NCI-H1105 treated with DMSO at 0.1 percent for 48 hours (cell line): ENCODE measurements around the gene NONO.
"Not testable (repeated sequence)": the region's sequence is repeated elsewhere in the genome, so short reads cannot be mapped to it uniquely, and the experiment has no call there.

Experiments
- DNase-seq: peaks from one replicate; lab custom pipeline; 2025; lab: John Stamatoyannopoulos, UW

NONO gene

DNA sequence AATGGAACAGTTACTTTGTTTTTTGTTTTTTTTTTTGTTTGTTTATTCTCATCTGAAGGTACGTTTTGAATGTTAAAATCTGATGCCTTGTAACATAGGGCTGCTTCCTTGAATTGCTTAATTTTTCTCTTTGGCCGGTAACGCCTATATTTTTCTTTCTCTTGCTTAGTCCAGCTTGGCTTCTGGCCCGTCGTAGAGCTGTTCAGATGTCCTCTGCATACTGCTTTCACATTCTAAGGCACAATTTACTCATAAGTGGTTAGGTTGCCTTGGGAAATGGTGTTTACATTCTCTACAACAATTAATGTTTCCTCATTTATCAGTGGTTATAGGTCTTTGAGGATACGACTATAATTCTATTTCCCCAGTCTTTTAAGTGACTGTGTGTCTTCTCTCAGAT, 7.9 kb downstream of the NONO start:
- no peak for DNase-seq

DNA sequence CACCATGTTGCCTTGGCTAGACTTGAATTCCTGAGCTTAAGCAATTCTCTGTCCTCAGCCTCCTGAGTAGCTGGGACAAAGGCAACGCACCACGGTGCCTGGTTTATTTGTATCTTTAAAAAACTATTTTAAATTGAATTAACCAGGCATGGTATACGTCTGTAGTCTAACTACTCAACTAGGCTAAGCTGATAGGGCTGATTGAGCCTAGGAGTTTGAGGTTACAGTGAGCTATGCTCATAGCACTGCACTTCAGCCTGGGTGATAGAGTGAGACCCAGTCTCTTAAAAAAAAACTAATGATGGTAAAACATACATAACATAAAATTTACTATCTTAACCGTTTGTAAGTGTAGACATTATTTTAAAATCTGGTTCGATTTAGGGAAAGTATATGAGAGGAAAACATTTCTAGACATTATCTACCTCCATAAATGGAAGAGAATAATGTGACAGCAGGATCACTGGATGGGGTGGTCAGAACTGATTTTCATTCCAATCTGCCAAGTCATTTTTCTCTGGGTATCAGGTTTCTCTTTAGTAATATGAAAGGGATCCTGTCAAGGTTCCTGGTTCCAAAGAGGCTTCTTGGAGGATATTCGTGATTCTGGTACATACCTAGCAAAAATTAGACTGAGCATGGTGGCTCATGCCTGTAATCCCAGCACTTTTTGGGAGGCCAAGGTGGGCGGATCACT, 9.4 kb downstream of the NONO start:
- no peak for DNase-seq

DNA sequence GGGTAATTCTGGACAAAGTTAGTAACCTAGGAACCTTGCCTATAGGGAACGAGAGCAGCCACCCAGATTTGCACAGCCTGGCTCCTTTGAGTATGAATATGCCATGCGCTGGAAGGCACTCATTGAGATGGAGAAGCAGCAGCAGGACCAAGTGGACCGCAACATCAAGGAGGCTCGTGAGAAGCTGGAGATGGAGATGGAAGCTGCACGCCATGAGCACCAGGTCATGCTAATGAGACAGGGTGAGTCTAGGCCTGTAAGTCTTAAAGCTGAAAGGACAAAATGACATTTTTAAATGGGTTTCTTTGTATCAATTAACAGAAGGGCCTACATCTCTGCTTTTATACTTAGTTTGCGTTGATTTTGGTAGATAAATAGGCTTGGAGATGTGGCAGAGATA, 13.4 kb downstream of the NONO start:
- no peak for DNase-seq

- DNase-seq = no peak
Measured at GRCh38 chrX:71298119-71298518, 14.7 kb downstream of the NONO start.

GRCh38 chrX:71300064-71300463, 16.6 kb downstream of the NONO start:
- DNase-seq = not testable (repeated sequence)

DNA sequence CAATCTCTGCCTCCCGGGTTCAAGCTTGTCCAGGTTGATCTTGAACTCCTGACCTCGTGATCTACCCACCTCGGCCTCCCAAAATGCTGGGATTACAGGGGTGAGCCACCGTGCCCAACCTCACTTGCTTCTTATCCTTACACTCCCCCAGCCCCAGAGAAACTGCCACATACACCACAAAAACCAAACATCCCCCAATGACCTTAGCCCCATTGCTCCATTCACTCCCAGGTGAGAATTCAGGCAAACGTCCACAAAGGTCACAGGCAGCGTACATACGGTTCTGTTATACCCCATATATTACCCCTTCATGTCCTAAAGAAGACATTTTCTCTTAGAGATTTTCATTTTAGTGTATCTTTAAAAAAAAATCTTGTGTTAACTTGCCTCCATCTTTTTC, 17.1 kb downstream of the NONO start:
- DNase-seq = not testable (repeated sequence)

- DNase-seq = peak; percentile 9
Measured at GRCh38 chrX:71301195-71301924, 17.9 kb downstream of the NONO start, which contains the start of gene ITGB1BP2. Gene ITGB1BP2, plus strand, starts transcription at chrX:71301750. Its CDS starts 57 bp downstream, at chrX:71301807.

DNA sequence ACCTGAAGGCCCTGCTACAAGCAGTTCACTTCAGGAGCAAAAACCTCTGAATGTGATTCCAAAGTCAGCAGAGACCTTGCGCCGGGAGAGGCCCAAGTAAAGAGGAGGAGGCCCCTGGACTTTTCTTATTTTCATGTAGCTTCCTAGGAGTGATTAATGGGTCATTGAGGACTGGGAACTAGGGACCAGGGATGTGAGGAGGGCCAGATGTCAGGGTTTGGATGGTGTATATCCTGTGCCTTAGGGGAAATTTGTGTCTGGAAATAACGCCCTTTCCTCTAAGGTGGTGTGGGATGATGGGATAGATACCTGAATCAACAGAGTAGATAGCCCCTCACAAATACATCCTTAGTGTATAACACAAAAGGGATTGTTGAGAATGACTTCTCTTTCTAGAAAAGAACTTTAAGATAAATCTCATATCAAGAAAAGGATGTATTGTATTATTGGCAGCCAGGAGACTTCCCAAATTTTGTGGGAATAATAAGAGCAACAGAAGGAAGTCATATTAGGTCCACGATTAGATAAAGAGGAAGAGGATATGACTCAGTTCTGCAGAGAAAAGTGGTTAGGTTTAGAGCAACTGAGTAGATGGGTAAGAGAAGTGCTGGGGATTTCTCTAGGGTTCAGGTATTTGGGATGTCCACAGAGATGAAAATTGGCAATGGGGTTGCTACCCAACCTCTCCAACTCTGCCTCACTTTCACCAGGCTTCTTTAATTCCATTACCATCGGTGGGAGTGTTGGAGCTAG, 19.2 kb downstream of the NONO start:
- no peak for DNase-seq

- DNase-seq = no peak
Measured at GRCh38 chrX:71304561-71304960, 21.1 kb downstream of the NONO start.

- DNase-seq = no peak
Measured at GRCh38 chrX:71315917-71316316, 32.5 kb downstream of the NONO start.

- not testable (repeated sequence) for DNase-seq
Measured at GRCh38 chrX:71316959-71317358, 33.5 kb downstream of the NONO start.

DNA sequence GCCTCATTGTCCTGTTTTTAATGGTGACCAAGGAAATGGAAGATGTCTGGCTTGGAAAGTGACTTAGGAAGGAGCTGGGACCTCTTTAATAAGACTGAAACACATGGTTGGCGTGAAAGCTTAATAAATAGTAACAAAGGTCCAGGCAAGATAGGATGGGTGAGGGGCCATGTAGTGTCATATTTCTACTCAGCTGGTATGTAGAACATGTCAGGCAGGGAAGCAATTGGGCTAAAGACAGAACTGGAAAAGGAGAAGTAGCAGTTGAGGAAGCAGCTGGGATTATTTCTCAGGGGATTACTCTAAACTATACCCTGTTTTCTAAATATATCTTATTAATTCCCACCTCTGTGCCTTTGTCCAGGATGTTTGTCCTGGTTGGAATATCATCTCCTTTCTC, 36.7 kb downstream of the NONO start:
- no peak for DNase-seq

DNA sequence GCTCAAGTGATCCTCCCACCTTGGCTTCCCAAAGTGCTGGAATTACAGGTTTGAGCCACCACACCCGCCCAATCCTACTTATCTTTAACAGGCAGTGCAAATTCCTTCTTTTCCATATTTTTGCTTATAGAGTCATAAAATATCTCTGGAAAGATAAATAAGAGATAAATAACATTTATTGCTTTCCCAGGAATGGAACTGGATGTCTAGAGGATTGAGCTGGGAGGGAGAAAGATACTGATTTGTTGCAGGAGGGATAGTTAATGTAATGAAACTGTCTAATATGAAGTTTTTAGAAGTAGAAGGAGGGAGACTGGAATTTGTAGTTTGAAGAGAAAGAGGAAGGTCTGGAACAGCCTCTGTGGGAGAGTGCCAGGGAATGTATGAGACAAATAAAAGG, 38.3 kb downstream of the NONO start:
- no peak for DNase-seq

DNA sequence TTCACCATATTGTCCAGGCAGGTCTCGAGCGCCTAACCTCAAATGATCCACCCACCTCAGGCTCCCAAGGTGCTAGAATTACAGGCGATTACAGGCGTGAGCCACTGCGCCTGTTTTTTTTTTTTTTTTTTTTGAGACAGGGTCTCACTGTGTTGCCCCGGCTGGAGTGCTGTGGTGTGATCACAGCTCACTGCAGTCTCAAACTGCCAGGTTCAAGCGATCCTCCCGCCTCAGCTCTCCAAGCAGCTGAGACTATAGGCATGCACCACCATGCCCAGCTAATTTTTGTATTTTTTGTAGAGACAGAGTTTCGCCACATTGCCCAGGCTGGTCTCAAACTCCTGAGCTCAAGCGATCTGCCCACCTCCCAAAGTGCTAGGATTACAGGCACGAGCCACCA, 41.0 kb downstream of the NONO start:
- not testable (repeated sequence) for DNase-seq

DNA sequence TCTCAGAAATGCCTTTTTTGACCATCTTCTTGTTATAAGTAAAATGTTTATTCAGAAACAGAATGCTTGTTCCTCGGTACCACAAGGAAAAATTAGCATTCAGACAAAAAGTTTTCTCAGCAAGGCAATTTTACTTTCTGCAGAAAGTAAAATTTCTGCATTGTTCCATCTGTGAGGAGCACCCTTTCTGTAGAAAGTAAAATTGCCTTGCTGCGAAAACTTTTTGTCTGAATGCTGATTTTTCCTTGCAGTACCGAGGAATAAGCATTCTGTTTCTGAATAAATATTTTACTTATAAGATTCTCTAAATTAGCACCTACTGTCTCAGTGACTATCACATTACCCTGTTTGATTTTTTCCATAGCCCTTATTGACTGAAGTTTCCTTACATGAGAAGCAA, 43.0 kb downstream of the NONO start:
- DNase-seq = no peak

DNA sequence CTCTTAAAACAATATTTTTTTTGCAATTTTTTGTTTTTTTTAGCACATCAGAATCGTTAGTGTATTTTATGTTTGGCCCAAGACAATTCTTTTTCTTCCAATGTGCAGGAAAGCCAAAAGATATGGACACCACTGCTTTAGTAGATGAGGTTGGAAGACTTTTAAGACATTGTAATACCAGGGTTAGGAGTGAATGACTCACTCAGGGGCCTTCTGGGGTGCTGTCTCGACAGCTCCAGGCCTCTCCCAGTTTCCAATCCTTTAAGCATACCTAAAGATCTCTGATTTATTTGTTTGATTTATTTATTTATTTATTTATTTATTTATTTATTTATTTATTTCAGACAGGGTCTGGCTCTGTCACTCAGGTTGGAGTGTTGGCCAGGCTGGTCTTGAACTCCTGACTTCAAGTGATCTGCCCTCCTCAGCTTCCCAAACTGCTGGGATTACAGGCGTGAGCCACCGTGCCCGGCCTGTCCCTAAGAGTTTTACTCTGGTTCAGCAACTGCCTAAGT, 65.8 kb downstream of the NONO start:
- not testable (repeated sequence) for DNase-seq

DNA sequence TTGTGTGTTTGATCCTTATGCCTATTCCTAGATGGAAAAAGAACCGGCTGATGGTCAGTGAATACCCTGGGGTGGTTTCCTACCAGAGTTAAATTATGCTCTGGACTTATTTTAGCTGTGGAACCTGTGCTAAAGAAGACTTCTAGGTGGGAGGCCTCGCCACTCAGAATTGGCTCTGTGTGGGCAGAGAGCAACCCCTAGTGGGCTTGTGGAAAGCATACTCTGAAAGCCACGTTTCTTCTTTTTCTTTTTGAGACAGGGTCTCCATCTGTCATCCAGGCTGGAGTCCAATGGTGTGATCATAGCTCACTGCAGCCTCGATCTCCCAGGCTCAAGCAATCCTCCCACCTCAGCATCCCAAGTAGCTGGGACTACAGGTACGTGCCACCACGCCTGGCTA, 66.4 kb downstream of the NONO start:
- not testable (repeated sequence) for DNase-seq
